GM21360 (cell line): ENCODE results near the gene HLA-DPA1.

ENCODE experiments used
- ATAC-seq: cut with Tn5 transposase; IDR thresholded peaks from one replicate; pipeline ENCODE4 v1.9.1; 2021; ENCODE audit warnings: mild to moderate bottlenecking, moderate library complexity; ENCODE audit not compliant: unreplicated experiment

HLA-DPA1 gene

GRCh38 chr6:33088931-33089620 lies 15.6 kb upstream of the HLA-DPA1 start:
- ATAC-seq, result no peak

GRCh38 chr6:33088258-33088930 lies 14.9 kb upstream of the HLA-DPA1 start:
- no peak for ATAC-seq

- ATAC-seq, result no peak
These were observed 12.2 kb upstream of the HLA-DPA1 start for GRCh38 chr6:33085627-33086026.

DNA sequence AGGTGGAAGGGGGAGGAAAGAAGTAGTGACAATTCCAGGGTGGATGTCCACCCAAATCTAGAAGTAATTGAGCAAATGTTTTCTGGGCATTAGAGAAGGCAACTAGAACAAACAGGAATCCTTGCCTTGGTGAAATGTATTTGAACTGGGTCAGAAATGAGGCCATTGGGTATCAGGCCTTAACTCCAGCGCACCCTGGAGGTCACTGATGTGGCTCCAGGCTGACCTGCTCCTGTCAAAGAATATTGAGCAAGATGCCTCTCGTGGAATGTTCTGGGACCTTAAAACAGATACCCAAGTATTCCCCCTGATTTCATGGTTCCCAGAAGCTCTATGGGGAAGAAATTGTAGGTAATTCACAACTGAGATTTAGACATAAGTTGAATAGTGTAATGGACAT lies 9.3 kb upstream of the HLA-DPA1 start:
- no peak for ATAC-seq

GRCh38 chr6:33081098-33081824 lies 7.8 kb upstream of the HLA-DPA1 start:
- no peak for ATAC-seq

DNA sequence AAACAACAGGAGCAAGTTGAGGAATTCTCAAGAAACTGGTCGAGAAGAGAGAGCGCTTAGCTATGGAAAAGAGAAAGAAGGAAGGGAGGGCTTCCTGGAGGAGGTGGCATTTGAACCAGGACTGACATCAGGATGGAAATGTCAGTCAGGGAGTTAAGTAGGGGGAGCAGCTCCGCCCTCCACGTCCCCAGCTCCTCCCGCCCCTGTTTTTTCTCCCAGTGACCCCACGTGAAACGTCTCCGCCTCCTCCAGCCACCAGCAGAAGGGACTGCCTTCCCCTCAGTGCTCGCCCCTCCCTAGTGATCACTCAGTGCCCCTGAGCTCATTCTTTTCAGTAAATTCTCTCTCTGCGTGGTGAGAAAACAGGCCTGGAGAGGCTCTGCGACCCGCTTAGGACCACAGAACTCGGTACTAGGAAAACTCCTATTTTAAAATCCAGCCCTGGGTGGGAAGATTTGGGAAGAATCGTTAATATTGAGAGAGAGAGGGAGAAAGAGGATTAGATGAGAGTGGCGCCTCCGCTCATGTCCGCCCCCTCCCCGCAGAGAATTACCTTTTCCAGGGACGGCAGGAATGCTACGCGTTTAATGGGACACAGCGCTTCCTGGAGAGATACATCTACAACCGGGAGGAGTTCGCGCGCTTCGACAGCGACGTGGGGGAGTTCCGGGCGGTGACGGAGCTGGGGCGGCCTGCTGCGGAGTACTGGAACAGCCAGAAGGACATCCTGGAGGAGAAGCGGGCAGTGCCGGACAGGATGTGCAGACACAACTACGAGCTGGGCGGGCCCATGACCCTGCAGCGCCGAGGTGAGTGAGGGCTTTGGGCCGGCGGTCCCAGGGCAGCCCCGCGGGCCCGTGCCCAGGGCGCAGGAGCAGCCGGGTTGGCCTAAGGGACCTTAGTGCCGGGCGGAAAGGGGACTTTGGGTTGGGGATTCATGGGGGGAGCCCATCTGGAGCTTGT lies 7.0 kb upstream of the HLA-DPA1 start:
- no peak for ATAC-seq

DNA sequence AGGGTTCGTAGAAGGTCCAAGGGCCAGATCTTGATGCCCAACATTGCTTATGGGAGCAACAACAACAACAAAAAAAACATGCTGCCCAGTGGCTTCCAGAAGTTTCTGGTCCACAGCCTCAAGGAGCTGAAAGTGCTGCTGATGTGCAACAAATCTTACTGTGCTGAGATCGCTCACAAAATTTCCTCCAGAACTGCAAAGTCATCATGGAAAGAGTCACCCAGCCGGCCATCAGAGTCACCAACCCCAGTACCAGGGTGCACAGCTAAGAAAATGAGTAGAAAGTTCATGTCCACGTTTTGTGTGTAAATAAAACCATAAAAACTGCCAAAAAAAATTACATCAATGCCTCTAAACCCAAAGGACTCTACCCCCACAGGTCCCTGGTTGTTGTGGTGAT lies 6.1 kb upstream of the HLA-DPA1 start:
- no peak for ATAC-seq

DNA sequence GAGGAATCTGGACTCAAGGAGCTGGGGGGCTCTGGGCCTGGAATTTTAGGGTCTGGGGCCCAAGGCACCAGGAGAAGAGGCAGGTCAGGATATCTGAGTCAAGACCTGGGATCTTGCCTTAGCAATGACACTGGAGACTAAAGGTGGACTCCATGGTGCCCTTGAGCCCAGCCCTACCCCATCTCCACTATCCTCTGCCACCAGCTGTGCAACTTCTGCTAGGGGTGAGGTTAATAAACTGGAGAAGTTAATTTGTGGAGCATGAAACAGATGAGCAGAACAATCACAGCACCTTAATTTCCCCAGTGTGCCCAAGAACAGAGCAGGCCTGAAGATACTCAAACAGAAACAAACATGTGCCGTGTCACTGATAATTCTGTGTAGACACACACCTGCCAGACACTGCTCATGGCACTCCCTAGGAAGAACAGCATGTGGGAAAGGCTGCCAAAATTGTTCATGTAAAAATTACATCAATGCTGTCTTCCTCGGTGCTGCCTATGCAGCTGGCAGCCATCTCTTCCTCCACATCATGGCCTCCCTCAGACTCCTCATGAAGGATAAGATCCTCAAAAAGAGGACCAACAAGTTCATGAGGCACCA lies 5.6 kb upstream of the HLA-DPA1 start:
- no peak for ATAC-seq

DNA sequence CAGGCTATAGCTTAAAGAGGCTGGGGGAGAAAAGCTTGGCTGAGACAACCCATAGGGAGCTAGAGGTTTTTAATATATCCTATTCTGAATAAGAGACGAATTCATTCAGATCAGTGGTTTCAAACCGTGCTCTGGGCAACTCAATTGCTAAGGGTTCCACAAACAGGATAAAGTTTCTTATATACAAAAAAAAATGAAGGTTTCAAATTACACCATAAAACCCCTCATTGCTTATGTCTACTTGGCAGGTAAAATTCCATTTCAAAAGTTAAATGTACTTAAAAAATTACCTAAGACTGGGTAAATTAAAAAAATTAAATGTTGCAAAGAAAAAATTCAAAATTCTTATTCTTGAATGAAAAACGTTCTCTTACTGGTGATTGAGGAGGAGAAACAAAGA lies 5.0 kb upstream of the HLA-DPA1 start:
- no peak for ATAC-seq

GRCh38 chr6:33077908-33078307 lies 4.5 kb upstream of the HLA-DPA1 start:
- no peak for ATAC-seq

- no peak for ATAC-seq
These were observed 3.0 kb upstream of the HLA-DPA1 start for GRCh38 chr6:33076406-33076934.

GRCh38 chr6:33075568-33076405 lies 2.3 kb upstream of the HLA-DPA1 start, which contains the start of gene HLA-DPB1:
TSS of gene HLA-DPB1 (plus strand) at chr6:33075990. CDS start at chr6:33076042, 52 bp downstream.
- peak; percentile 47 for ATAC-seq

DNA sequence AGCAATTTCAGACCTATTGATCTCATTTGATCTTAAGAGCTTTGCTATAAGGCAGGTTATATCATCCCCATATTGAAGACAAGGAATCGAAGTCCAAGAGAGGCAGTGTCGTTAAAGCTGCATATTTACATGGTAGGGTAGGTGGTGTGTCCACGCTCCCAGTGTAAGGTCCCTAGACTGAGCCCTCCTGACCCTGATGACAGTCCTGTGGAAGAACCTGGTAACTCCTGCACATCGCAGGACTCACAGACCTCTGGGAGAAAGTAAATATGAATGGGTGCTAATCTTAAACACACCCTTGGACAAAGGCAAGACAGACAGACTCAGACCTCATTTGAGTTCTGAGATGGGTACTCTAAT lies 1.7 kb upstream of the HLA-DPA1 start:
- peak; percentile 11 for ATAC-seq

DNA sequence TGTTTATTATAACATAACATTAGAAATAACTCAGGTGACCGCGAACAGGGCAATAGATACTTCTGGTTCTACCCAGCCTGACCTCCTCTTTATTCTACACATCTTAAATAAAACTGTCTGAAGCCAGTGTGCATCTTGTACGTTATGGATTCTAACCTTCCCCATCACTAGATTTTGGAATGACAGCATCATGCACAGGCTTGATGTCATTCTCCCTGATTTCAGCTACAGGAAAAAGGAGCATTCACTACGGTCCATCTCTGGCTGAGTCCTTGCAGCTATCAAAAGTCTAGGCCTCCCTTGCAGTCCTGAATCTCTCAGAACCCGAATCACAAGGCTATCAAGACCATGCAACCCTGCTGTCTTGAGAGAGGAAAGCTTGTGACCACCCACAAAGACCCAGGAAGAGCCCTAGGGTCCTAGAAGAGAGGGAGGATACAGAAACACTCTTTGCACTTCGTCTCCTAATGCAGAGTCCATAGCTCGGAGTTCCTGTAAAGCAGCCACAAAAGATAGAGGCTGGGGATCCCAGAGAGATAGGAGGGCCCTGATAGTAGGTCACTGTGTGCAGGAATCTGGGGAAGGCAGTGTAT lies 845 bp downstream of the HLA-DPA1 start:
- no peak for ATAC-seq

GRCh38 chr6:33071569-33071968 lies 1.9 kb downstream of the HLA-DPA1 start:
- ATAC-seq, result no peak

DNA sequence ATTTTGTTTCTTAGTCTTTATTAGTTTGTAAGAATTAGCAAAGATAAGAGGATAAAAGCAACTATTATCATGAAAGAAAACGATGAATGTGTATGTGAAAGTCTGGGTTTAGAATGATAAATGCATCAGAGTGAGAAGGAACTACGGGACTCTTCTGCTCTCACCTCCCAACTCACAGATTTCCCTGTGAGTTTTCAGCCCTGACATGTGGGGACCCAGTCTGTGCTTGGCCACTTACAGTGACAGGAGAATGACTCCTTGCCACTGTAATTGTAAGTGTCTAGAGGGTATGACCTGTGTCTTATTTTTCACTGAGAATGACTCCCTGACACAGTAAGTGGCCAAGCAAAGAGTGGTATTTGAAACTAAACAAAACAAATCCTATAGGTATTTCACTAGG lies 2.5 kb downstream of the HLA-DPA1 start:
- no peak for ATAC-seq

DNA sequence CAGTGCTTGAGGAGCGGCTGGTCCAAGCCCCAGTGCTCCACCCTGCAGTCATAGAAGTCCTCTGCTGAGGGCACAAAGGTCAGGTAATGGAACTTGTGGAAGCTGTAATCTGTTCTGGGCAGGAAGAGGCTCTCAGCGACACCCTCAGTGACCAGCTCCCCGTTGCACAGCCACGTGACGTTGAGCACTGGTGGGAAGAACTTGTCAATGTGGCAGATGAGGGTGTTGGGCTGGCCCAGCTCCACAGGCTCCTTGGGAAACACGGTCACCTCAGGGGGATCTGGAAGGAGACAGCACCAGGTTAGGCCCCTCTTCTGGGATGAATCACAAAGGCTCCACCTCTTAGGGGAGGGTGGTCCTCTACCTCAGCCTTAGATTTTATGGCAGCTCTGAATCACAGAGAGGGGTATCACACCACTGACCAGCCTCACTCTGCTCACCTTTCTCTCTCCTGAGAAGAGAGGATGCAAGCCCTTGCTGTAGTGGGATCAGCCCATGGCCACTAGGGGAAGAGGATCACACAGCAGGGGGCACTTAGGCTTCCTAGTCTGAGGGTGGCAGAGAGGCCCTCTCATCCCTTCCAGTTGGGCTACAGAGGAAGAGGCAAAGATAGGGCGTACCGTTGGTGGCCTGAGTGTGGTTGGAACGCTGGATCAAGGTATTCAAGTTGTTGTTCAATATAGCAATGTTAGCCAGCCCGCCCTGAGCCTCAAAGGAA lies 4.3 kb downstream of the HLA-DPA1 start:
- ATAC-seq, result no peak

DNA sequence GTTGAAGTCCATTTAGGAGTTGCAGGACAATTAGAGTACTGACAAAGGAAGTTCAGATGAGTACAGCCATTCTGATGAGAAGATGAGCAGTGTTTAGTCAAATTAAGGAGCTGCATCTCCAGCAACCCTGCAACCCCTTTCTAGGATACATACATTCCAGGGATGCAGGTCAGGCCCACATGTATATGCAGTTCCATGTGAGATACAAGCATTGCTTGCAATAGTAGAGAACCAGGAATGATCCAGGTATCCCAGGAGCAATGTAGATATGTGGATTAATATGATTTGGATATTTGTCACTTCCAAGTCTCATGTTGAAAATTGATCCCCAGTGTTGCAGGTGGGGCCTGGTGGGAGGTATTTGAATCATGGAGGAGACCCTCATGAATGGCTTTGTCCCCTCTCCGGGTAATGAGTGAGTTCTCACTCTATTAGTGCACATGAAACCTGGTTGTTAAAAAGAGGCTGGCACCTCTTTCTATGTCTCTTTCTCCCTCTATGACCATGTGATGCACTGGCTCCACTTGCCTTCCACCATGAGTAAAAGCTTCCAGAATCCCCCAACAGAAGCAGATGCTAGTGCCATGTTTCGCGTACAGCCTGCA lies 6.4 kb downstream of the HLA-DPA1 start:
- ATAC-seq, result no peak
